ENCODE data around the gene SMARCAL1. TPM values are rescaled to one million over a fixed set of nuclear protein-coding genes. Genes with fewer than 3 reads are reported as not detected.

Gene SMARCAL1
- total and polyA plus RNA-seq, 2 experiments from 2014 or later = 18.8 to 19.9 TPM

GRCh38 chr2:216464104-216464720, 51.9 kb downstream of the SMARCAL1 start:
- no peaks in the 10 kb centered on the region for H3K9me2 ChIP-seq (replicated peaks; ENCODE audit: insufficient read depth)
- no peaks in the 10 kb centered on the region for H3K27me3 ChIP-seq
- H3K4me1 ChIP-seq (ENCODE audit: insufficient read depth) = no peaks in the 10 kb centered on the region
- H2AFZ ChIP-seq = no peak overlapping the region
- no peaks in the 10 kb centered on the region for H3K9me3 ChIP-seq (ENCODE audit: low read depth)
- no peak overlapping the region for H3K27ac ChIP-seq
- no peak overlapping the region for H3K4me3 ChIP-seq
- H3K79me2 ChIP-seq = no peaks in the 10 kb centered on the region
- DNase-seq (ENCODE audit: low spot score) = no peak
- no peaks in the 10 kb centered on the region for H4K20me1 ChIP-seq (ENCODE audit: insufficient read depth, poor library complexity, severe bottlenecking)
- WGBS (ENCODE audit: low lambda C conversion rate, missing lambda C conversion rate) = 72% methylated on average over 6 of the region's 6 CpGs
- H3K36me3 ChIP-seq (replicated peaks; ENCODE audit: insufficient read depth, low read depth) = no peaks in the 10 kb centered on the region
- no peak for TF ChIP-seq EZH2phosphoT487 (IDR thresholded peaks at IDR 0.05; ENCODE audit: low read depth, severe bottlenecking, unreplicated experiment)
- TF ChIP-seq EZH2 (IDR thresholded peaks at IDR 0.05; ENCODE audit: borderline replicate concordance) = no peak
- TF ChIP-seq CTCF (IDR thresholded peaks at IDR 0.05; ENCODE audit: poor library complexity) = no peak
- no peak overlapping the region for H3K4me2 ChIP-seq

- WGBS (ENCODE audit: low lambda C conversion rate, missing lambda C conversion rate) = 54% methylated on average over 5 of the region's 5 CpGs
Measured at GRCh38 chr2:216465579-216466195, 53.4 kb downstream of the SMARCAL1 start.

DNA sequence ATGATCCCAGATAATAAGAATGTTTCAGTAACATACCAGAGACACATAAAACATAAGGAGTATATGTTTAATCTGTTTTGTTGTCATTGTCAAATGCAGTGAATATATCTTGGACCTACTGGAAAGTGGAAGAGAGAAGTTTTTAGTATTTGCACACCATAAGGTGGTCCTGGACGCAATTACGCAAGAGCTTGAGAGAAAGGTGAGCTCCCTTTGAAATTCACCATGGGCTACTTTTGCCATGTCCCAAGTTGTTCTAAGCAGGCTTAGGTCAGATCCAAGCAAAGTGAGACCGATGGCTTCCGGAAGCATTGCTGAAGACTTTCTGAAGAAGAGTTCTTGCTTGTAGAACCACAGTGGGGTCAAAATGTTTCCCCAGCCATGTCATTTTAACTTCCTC, 55.6 kb downstream of the SMARCAL1 start:
- TF ChIP-seq EZH2 (IDR thresholded peaks at IDR 0.05; ENCODE audit: borderline replicate concordance) = no peak
- TF ChIP-seq CTCF (IDR thresholded peaks at IDR 0.05; ENCODE audit: poor library complexity) = no peak
- no peak for TF ChIP-seq EZH2phosphoT487 (IDR thresholded peaks at IDR 0.05; ENCODE audit: low read depth, severe bottlenecking, unreplicated experiment)
- WGBS (ENCODE audit: low lambda C conversion rate, missing lambda C conversion rate) = 98% methylated on average over 4 of the region's 4 CpGs

More at GRCh38 chr2:216465579-216466195, 53.4 kb downstream of the SMARCAL1 start:
- no peak overlapping the region for H3K4me3 ChIP-seq
- H3K27me3 ChIP-seq = no peaks in the 10 kb centered on the region
- H3K79me2 ChIP-seq = no peaks in the 10 kb centered on the region
- no peak overlapping the region for H2AFZ ChIP-seq
- no peak for TF ChIP-seq CTCF (IDR thresholded peaks at IDR 0.05; ENCODE audit: poor library complexity)
- no peaks in the 10 kb centered on the region for H3K4me1 ChIP-seq (ENCODE audit: insufficient read depth)
- no peak for DNase-seq (ENCODE audit: low spot score)
- H3K9me3 ChIP-seq (ENCODE audit: low read depth) = no peaks in the 10 kb centered on the region
- H3K36me3 ChIP-seq (replicated peaks; ENCODE audit: insufficient read depth, low read depth) = no peaks in the 10 kb centered on the region
- no peak overlapping the region for H3K4me2 ChIP-seq
- no peaks in the 10 kb centered on the region for H4K20me1 ChIP-seq (ENCODE audit: insufficient read depth, poor library complexity, severe bottlenecking)
- H3K27ac ChIP-seq = no peak overlapping the region
- no peaks in the 10 kb centered on the region for H3K9me2 ChIP-seq (replicated peaks; ENCODE audit: insufficient read depth)

More for the DNA sequence above, 55.6 kb downstream of the SMARCAL1 start:
- H3K27me3 ChIP-seq = no peaks in the 10 kb centered on the region
- no peaks in the 10 kb centered on the region for H3K9me2 ChIP-seq (replicated peaks; ENCODE audit: insufficient read depth)
- peak overlapping the region; percentile 2 for H3K27ac ChIP-seq
- no peaks in the 10 kb centered on the region for H3K9me3 ChIP-seq (ENCODE audit: low read depth)
- no peak overlapping the region for H3K4me2 ChIP-seq
- DNase-seq (ENCODE audit: low spot score) = no peak
- H3K36me3 ChIP-seq (replicated peaks; ENCODE audit: insufficient read depth, low read depth) = no peaks in the 10 kb centered on the region
- H3K4me1 ChIP-seq (ENCODE audit: insufficient read depth) = no peaks in the 10 kb centered on the region
- H3K79me2 ChIP-seq = no peaks in the 10 kb centered on the region
- H4K20me1 ChIP-seq (ENCODE audit: insufficient read depth, poor library complexity, severe bottlenecking) = no peaks in the 10 kb centered on the region
- H3K4me3 ChIP-seq = no peak overlapping the region
- no peak overlapping the region for H2AFZ ChIP-seq

All from hepatocyte (in vitro differentiated cells).